BLaER1 (cell line): ENCODE results near the gene SUZ12.
"Not testable (repeated sequence)": the region's sequence is repeated elsewhere in the genome, so short reads cannot be mapped to it uniquely, and the experiment has no call there.

ENCODE experiments used
- H3K27ac ChIP-seq: shearing (Covaris generic); formaldehyde crosslinking; 2 replicates; pipeline ENCODE4 v1.8.1; 2022
- H3K27me3 ChIP-seq: shearing (Covaris generic); formaldehyde crosslinking; 2 replicates; pipeline ENCODE4 v1.8.1; 2022
- H3K36me3 ChIP-seq: shearing (Covaris generic); formaldehyde crosslinking; 2 replicates; pipeline ENCODE4 v1.8.1; 2022
- H3K4me1 ChIP-seq: shearing (Covaris generic); formaldehyde crosslinking; 2 replicates; pipeline ENCODE4 v1.8.1; 2022
- H3K4me2 ChIP-seq: shearing (Covaris generic); formaldehyde crosslinking; 2 replicates; pipeline ENCODE4 v1.8.1; 2022
- H3K4me3 ChIP-seq: shearing (Covaris generic); formaldehyde crosslinking; 2 replicates; pipeline ENCODE4 v1.8.1; 2022
- H3K9ac ChIP-seq: shearing (Covaris generic); formaldehyde crosslinking; 2 replicates; pipeline ENCODE4 v1.8.1; 2022
- H3K9me3 ChIP-seq: shearing (Covaris generic); formaldehyde crosslinking; 2 replicates; pipeline ENCODE4 v1.8.1; 2022
- H4K20me1 ChIP-seq: shearing (Covaris generic); formaldehyde crosslinking; 2 replicates; pipeline ENCODE4 v1.8.1; 2022
- Cebpa-rat ChIP-seq: shearing (Covaris generic); IDR thresholded peaks from 2 replicates; pipeline ENCODE4 v1.8.1; 2022

SUZ12 gene

GRCh38 chr17:31967648-31968047, 30.8 kb downstream of the SUZ12 start:
- H3K9ac ChIP-seq: no peak overlapping the region
- H3K9me3 ChIP-seq: no peaks in the 10 kb centered on the region
- peaks cover 42% of the 10 kb centered on the region; the same call in 1 of the 2 replicates for H4K20me1 ChIP-seq
- no peaks in the 10 kb centered on the region for H3K27me3 ChIP-seq
- no peak overlapping the region for H3K4me2 ChIP-seq
- TF ChIP-seq Cebpa-rat: no peak
- H3K27ac ChIP-seq: no peak overlapping the region
- no peaks in the 10 kb centered on the region for H3K4me1 ChIP-seq
- H3K4me3 ChIP-seq: no peak overlapping the region
- H3K36me3 ChIP-seq: peaks cover 84% of the 10 kb centered on the region

- H3K27ac ChIP-seq, H3K9ac ChIP-seq: not testable (repeated sequence)
- H4K20me1 ChIP-seq: peaks cover 29% of the 10 kb centered on the region; the same call in 1 of the 2 replicates
Observed at GRCh38 chr17:31970416-31970815, 33.6 kb downstream of the SUZ12 start.

GRCh38 chr17:31974269-31975071, 37.7 kb downstream of the SUZ12 start:
- H3K9ac ChIP-seq, H3K4me2 ChIP-seq, H3K9me3 ChIP-seq, H3K27me3 ChIP-seq, H3K4me3 ChIP-seq, H3K27ac ChIP-seq, H3K4me1 ChIP-seq: not testable (repeated sequence)
- H3K36me3 ChIP-seq: peaks cover 72% of the 10 kb centered on the region
- 0 out of 2 replicates have a peak, but pooled peaks cover 10% of the 10 kb centered on the region for H4K20me1 ChIP-seq

More at GRCh38 chr17:31970416-31970815, 33.6 kb downstream of the SUZ12 start:
- H3K4me1 ChIP-seq, H3K9me3 ChIP-seq, H3K4me2 ChIP-seq, H3K4me3 ChIP-seq, H3K27me3 ChIP-seq: not testable (repeated sequence)
- peaks cover 76% of the 10 kb centered on the region for H3K36me3 ChIP-seq

- H3K27me3 ChIP-seq, H3K9me3 ChIP-seq, H4K20me1 ChIP-seq, H3K9ac ChIP-seq, H3K4me3 ChIP-seq, H3K4me2 ChIP-seq, H3K4me1 ChIP-seq, H3K27ac ChIP-seq: not testable (repeated sequence)
- H3K36me3 ChIP-seq: peaks cover 65% of the 10 kb centered on the region
Observed at GRCh38 chr17:31975391-31975790, 38.6 kb downstream of the SUZ12 start.

DNA sequence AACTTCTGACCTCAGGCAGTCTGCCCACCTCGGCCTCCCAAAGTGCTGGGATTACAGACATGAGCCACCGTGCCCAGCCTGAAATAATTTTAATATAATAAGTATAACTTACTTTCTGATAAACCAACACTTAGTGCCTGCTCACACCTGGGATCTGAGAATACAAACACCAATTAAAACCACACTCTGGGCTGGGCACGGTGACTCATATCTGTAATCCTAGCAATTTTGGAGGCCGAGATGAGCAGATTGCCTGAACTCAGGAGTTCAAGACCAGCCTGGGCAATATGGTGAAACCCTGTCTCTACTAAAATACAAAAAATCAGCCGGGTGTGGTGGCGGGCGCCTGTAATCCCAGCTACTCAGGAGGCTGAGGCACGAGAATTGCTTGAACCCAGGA, 55.0 kb downstream of the SUZ12 start:
- H3K9me3 ChIP-seq, H4K20me1 ChIP-seq, H3K4me1 ChIP-seq, H3K27me3 ChIP-seq, H3K4me3 ChIP-seq, H3K27ac ChIP-seq, H3K9ac ChIP-seq, H3K4me2 ChIP-seq: not testable (repeated sequence)
- H3K36me3 ChIP-seq: peaks cover 98% of the 10 kb centered on the region

- Histone ChIP-seq H3K27me3 (no peaks in the 10 kb centered on the region), H3K4me3 (no peak overlapping the region), H3K9me3 (no peaks in the 10 kb centered on the region), H3K4me2 (no peak overlapping the region), H3K27ac (no peak overlapping the region), H3K9ac (no peak overlapping the region), H3K4me1 (no peaks in the 10 kb centered on the region), H4K20me1 (no peaks in the 10 kb centered on the region), H3K36me3 (peaks cover 87% of the 10 kb centered on the region)
- TF ChIP-seq Cebpa-rat: no peak
Observed at GRCh38 chr17:31997005-31997404, 60.2 kb downstream of the SUZ12 start.

DNA sequence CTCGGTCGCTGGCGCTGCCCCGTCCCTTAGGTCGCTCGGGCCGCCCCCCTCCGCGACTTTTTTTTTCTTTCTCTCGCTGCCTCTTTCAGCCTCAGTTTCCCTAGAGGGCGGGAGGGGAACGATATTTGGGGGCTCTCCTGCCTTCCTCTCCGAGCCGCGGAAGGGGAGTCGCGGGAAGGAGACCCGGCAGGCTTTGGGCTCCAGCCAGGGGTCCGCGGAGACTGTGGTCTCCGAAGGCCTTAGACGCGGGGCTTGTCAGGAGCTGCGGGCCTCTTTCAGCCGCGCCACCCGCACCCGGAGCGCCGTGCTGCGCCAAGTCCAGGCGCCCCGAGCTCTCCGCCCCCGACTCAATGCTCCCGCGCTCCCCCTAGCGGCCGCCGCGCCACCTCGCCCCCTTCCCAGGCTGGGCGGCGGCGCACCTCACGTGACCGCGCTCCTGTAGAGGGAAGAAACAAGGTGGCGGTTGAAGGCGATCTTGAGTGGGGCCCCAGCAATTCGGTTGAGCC, 70.2 kb downstream of the SUZ12 start, which contains the start of gene LRRC37B:
Gene LRRC37B, plus strand, starts transcription at position 427 of the 506 bp plus-strand sequence. CDS start 14,010 bp downstream, outside the sequence.
- Histone ChIP-seq H3K4me3 (peak within 1 kb of the TSS; percentile 98), H3K27me3 (no peaks in the 10 kb centered on the region; the same call in 1 of the 2 replicates), H3K9me3 (no peaks in the 10 kb centered on the region), H3K4me1 (peaks cover 23% of the 10 kb centered on the region), H3K9ac (peak within 1 kb of the TSS; percentile 92), H4K20me1 (peaks cover 10% of the 10 kb centered on the region; the same call in 1 of the 2 replicates), H3K4me2 (peak within 1 kb of the TSS; percentile 99), H3K27ac (peak within 1 kb of the TSS; percentile 91), H3K36me3 (peaks cover 12% of the 10 kb centered on the region)
- no peak for TF ChIP-seq Cebpa-rat

- TF ChIP-seq Cebpa-rat: no peak
- no peaks in the 10 kb centered on the region; the same call in 1 of the 2 replicates for H3K27me3 ChIP-seq
- peaks cover 14% of the 10 kb centered on the region for H3K36me3 ChIP-seq
- H3K9ac ChIP-seq: peak overlapping the region; percentile 92
- H4K20me1 ChIP-seq: peaks cover 15% of the 10 kb centered on the region; the same call in 1 of the 2 replicates
- peaks cover 23% of the 10 kb centered on the region for H3K4me1 ChIP-seq
- H3K4me3 ChIP-seq: peak overlapping the region; percentile 98
- peak overlapping the region; percentile 81 for H3K4me2 ChIP-seq
- H3K9me3 ChIP-seq: no peaks in the 10 kb centered on the region
- H3K27ac ChIP-seq: peak overlapping the region; percentile 91
Observed at GRCh38 chr17:32007463-32008298, 70.9 kb downstream of the SUZ12 start.

DNA sequence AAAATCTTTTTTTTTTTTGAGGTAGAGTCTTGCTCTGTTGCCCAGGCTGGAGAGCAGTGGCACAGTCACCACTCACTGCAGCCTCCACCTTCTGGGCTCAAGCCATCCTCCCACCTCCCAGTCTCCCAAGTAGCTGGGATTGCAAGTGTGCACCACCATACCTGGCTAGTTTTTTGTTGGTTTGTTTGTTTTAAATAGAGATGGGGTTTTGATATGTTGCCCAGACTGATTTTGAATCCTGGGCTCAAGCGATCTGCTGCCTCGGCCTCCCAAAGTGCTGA, 72.4 kb downstream of the SUZ12 start:
- peak overlapping the region; percentile 98 for H3K4me3 ChIP-seq
- TF ChIP-seq Cebpa-rat: no peak
- peaks cover 16% of the 10 kb centered on the region; the same call in 1 of the 2 replicates for H4K20me1 ChIP-seq
- H3K36me3 ChIP-seq: peaks cover 19% of the 10 kb centered on the region
- H3K4me1 ChIP-seq: peaks cover 23% of the 10 kb centered on the region
- H3K27ac ChIP-seq: no peak overlapping the region
- no peaks in the 10 kb centered on the region for H3K9me3 ChIP-seq
- no peaks in the 10 kb centered on the region; the same call in 1 of the 2 replicates for H3K27me3 ChIP-seq
- H3K9ac ChIP-seq: peak overlapping the region; percentile 92; the same call in 1 of the 2 replicates
- H3K4me2 ChIP-seq: peak overlapping the region; percentile 81

GRCh38 chr17:32010114-32010513, 73.3 kb downstream of the SUZ12 start:
- Histone ChIP-seq H3K4me1 (peaks cover 23% of the 10 kb centered on the region), H3K4me2 (peak overlapping the region; percentile 81), H3K27me3 (no peaks in the 10 kb centered on the region; the same call in 1 of the 2 replicates), H4K20me1 (peaks cover 22% of the 10 kb centered on the region; the same call in 1 of the 2 replicates), H3K9ac (no peak overlapping the region), H3K4me3 (no peak overlapping the region), H3K36me3 (peaks cover 19% of the 10 kb centered on the region), H3K9me3 (no peaks in the 10 kb centered on the region), H3K27ac (no peak overlapping the region)
- TF ChIP-seq Cebpa-rat: no peak
